Mucosa of rectum (tissue), 2 donors: ENCODE measurements around the gene TTLL5.
"Not testable (repeated sequence)": the region's sequence is repeated elsewhere in the genome, so short reads cannot be mapped to it uniquely, and the experiment has no call there.

Experiments
- H3K27ac ChIP-seq, 2 donors: one replicate each; pipeline ENCODE4 v1.7.0; 2013; ENCODE audit warnings: inconsistent platforms in 2 of 2, low read depth in 2 of 2, low read length in 2 of 2
- H3K27me3 ChIP-seq, 2 donors: one replicate each; pipeline ENCODE4 v1.7.0; 2013; ENCODE audit warnings: low read length in 2 of 2; ENCODE audit not compliant: control insufficient read depth in 2 of 2, insufficient read depth in 2 of 2
- H3K36me3 ChIP-seq, 2 donors: one replicate each; pipeline ENCODE4 v1.7.0; 2013; ENCODE audit warnings: low read length in 2 of 2; ENCODE audit not compliant: control insufficient read depth in 2 of 2, insufficient read depth in 2 of 2
- H3K4me1 ChIP-seq, 2 donors: one replicate each; pipeline ENCODE4 v1.7.0; 2013; ENCODE audit warnings: low read length in 2 of 2, mild to moderate bottlenecking in 1 of 2; ENCODE audit not compliant: control insufficient read depth in 2 of 2, insufficient read depth in 2 of 2
- H3K4me3 ChIP-seq, 2 donors: one replicate each; pipeline ENCODE4 v1.7.0; 2013; ENCODE audit warnings: low read length in 2 of 2
- H3K9ac ChIP-seq, 2 donors: one replicate each; pipeline ENCODE4 v1.7.0; 2013; ENCODE audit warnings: low read length in 2 of 2, low read depth in 1 of 2, mild to moderate bottlenecking in 1 of 2
- H3K9me3 ChIP-seq, 2 donors: one replicate each; pipeline ENCODE4 v1.7.0; 2013; ENCODE audit warnings: low read length in 2 of 2; ENCODE audit not compliant: control insufficient read depth in 2 of 2
- donor health status: healthy.
- donor health status: Normal muscosa, but diverticular disease.

TTLL5 gene

GRCh38 chr14:75911883-75912282 is 250.8 kb downstream of the TTLL5 start:
- Histone ChIP-seq H3K4me1 (peaks cover 0 to 7% of the 10 kb centered on the region in 2 donors), H3K36me3 (no peaks in the 10 kb centered on the region), H3K9ac (no peak overlapping the region), H3K4me3 (no peak overlapping the region), H3K27me3 (no peaks in the 10 kb centered on the region), H3K27ac (no peak overlapping the region), H3K9me3 (no peaks in the 10 kb centered on the region)

- no peaks in the 10 kb centered on the region for H3K9me3 ChIP-seq
- H3K27me3 ChIP-seq, result no peaks in the 10 kb centered on the region
- no peak overlapping the region for H3K4me3 ChIP-seq
- H3K27ac ChIP-seq, result peak overlapping the region in 1 of 2 donors; percentile 19
- peaks cover 0 to 7% of the 10 kb centered on the region in 2 donors for H3K4me1 ChIP-seq
- H3K9ac ChIP-seq, result no peak overlapping the region
- no peaks in the 10 kb centered on the region for H3K36me3 ChIP-seq
These were observed 252.1 kb downstream of the TTLL5 start for GRCh38 chr14:75913183-75913582.

- Histone ChIP-seq H3K9ac (no peak overlapping the region), H3K9me3 (no peaks in the 10 kb centered on the region), H3K4me1 (peaks cover 0 to 7% of the 10 kb centered on the region in 2 donors), H3K4me3 (no peak overlapping the region), H3K27ac (no peak overlapping the region), H3K27me3 (no peaks in the 10 kb centered on the region), H3K36me3 (no peaks in the 10 kb centered on the region)
These were observed 254.0 kb downstream of the TTLL5 start for GRCh38 chr14:75915045-75915444.

DNA sequence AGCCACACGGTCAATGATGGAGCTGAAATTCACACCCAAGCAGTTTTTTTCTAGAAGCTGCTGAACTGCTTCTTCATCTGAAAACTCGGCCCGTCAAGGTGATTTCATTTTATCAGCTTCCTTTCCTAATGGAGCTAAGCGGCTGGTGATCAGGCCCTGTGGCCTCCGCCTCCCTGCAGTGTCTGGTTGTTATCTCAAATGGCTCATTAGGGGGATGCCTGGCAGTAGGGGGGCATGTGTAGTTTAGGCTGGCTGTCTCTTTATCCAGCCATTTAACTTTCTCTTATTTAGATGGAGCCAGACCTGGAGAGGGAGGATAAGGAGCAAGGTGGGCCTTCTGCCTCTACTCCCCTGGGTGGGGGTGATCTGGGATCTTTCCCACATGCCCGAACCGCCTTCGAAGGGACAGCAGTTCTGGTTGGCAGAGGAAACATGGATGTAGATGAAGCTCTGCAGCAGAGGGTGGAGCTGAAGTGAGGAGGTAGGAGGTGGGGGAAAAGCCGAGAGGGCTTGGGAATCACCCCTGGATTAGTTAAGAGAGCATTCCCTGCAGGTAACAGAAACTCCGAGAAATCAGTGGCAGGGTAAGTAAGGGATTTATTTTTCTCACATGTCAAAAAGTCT is 256.4 kb downstream of the TTLL5 start:
- Histone ChIP-seq H3K27ac (no peak overlapping the region), H3K4me1 (peaks cover 0 to 7% of the 10 kb centered on the region in 2 donors), H3K4me3 (no peak overlapping the region), H3K27me3 (no peaks in the 10 kb centered on the region), H3K9me3 (no peaks in the 10 kb centered on the region), H3K9ac (no peak overlapping the region), H3K36me3 (no peaks in the 10 kb centered on the region)

GRCh38 chr14:75917946-75918335 is 256.9 kb downstream of the TTLL5 start:
- peaks cover 0 to 3% of the 10 kb centered on the region in 2 donors for H3K4me1 ChIP-seq
- H3K9me3 ChIP-seq, result no peaks in the 10 kb centered on the region
- H3K9ac ChIP-seq, result no peak overlapping the region
- H3K4me3 ChIP-seq, result no peak overlapping the region
- H3K27me3 ChIP-seq, result no peaks in the 10 kb centered on the region
- H3K36me3 ChIP-seq, result no peaks in the 10 kb centered on the region
- H3K27ac ChIP-seq, result no peak overlapping the region

GRCh38 chr14:75920421-75920820 is 259.4 kb downstream of the TTLL5 start:
- not testable (repeated sequence) for H3K27ac ChIP-seq, H3K9ac ChIP-seq, H3K9me3 ChIP-seq, H3K4me1 ChIP-seq, H3K4me3 ChIP-seq, H3K36me3 ChIP-seq, H3K27me3 ChIP-seq

GRCh38 chr14:75925141-75925840 is 264.2 kb downstream of the TTLL5 start:
- H3K4me3 ChIP-seq, H3K36me3 ChIP-seq, H3K4me1 ChIP-seq, H3K9ac ChIP-seq, H3K27me3 ChIP-seq, H3K27ac ChIP-seq, H3K9me3 ChIP-seq: not testable (repeated sequence)

GRCh38 chr14:75926431-75927115 is 265.5 kb downstream of the TTLL5 start:
- Histone ChIP-seq H3K9ac (no peak overlapping the region), H3K27me3 (no peaks in the 10 kb centered on the region), H3K4me3 (no peak overlapping the region), H3K9me3 (no peaks in the 10 kb centered on the region), H3K36me3 (no peaks in the 10 kb centered on the region), H3K27ac (no peak overlapping the region), H3K4me1 (no peaks in the 10 kb centered on the region)

DNA sequence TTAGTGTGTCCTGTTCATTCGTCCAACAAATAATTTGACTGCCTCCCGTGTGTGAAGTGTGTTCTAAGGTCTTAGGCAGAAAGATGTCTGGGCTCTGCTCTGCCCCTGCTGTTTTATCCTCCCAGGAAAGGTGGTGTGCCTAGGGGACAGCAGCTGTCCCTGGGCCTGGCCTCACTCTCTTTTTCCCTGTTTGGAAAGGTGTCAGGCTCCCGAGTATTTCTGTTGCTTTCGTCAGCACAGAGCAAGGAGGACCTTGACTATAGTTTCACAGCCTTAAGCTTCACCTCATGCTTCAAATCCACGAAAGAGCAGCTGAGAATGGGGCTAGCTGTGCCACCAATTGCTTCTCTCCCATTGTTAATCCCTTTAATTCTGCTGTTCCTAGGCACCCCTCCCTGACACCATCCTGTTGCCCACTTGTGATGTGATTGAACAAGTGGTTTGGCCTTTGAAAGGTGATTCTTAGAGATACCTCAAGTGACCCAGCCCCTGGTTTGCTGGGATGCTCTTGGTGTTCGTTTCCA is 266.6 kb downstream of the TTLL5 start:
- no peaks in the 10 kb centered on the region for H3K36me3 ChIP-seq
- no peaks in the 10 kb centered on the region for H3K9me3 ChIP-seq
- H3K27me3 ChIP-seq, result no peaks in the 10 kb centered on the region
- no peak overlapping the region for H3K4me3 ChIP-seq
- H3K27ac ChIP-seq, result no peak overlapping the region
- no peak overlapping the region for H3K9ac ChIP-seq
- H3K4me1 ChIP-seq, result no peaks in the 10 kb centered on the region

DNA sequence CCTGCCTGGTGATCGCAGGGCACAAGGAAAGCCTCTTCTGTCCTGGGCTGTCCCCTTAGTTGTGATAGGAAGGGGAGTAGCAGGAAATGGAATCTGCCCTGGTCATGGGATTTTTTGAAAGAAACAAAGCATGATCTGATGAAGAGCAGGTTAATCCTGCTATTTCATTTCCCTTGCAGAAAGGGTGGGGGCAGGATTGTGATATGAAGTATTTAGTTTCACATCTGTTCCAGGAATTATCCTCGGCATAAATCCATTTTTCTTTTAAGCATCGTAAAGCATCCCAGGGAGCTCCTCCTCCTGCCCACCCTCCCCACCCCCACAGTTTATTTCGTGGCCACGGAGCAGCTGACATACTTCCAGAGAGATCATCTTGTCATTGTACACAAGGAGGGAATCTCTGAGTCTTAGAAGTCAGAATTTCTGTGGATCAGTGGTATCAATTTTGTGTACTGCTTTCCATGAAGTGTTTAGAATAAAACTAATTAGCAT is 267.7 kb downstream of the TTLL5 start:
- H3K4me1 ChIP-seq, result no peaks in the 10 kb centered on the region
- H3K9me3 ChIP-seq, result no peaks in the 10 kb centered on the region
- no peaks in the 10 kb centered on the region for H3K27me3 ChIP-seq
- H3K9ac ChIP-seq, result no peak overlapping the region
- H3K27ac ChIP-seq, result no peak overlapping the region
- peaks cover 0 to under 1% of the 10 kb centered on the region in 2 donors for H3K36me3 ChIP-seq
- H3K4me3 ChIP-seq, result no peak overlapping the region
